Embryonic facial prominence (tissue), 1 donor: ENCODE data around the gene EPG5.
A peak's percentile ranks its signal among the peaks of the same experiment; 100 is the strongest.
"Not testable (repeated sequence)": the region's sequence is repeated elsewhere in the genome, so short reads cannot be mapped to it uniquely, and the experiment has no call there.

ENCODE experiments used
- DNase-seq: peaks from one replicate; pipeline ENCODE4 v3.0.0-alpha.2; 2016; ENCODE audit errors: extremely low spot score

EPG5 gene

DNA sequence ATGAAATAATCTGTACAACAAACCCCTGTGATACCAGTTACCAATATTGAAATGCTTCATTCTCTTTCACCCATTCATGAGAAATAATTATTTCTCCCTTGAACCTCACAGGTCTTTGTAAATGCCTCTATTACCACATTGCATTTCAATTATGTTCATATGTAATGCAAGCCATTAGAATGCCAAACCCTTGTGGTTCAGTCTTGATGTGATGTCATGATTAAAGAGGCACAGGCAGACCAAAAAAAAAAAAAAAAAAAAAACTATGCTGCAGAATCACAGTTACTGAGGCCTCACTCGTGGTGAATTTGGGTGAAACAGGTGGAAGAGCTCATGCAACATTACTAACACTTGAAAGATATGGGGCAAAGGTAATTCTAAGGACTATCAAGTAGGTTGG, 9.4 kb upstream of the EPG5 start:
- DNase-seq = no peak

GRCh38 chr18:45974088-45974536, 7.0 kb upstream of the EPG5 start:
- peak; percentile 52 for DNase-seq

GRCh38 chr18:45964913-45965312, 2.2 kb downstream of the EPG5 start:
- DNase-seq = not testable (repeated sequence)

DNA sequence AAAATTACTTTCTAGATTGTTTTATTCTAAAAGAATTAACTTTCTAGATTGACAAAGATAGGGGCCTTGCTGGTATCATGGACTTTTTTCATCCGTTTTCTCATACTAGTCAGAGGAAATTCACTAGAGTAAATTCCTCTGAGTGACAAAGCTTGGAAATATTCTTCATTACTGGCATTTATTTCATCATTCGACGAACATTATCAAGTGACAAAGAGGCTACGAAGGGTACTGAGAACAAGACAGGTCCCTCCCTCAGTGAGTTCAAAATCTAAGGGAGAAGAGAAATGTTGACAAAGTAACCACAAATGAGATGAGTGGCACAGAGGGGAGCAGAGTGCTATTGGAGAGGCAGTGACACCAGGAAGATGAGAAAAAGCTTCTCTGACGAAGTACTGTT, 4.3 kb downstream of the EPG5 start:
- DNase-seq = no peak

GRCh38 chr18:45962461-45962860, 4.7 kb downstream of the EPG5 start:
- DNase-seq = no peak

GRCh38 chr18:45959484-45959883, 7.6 kb downstream of the EPG5 start:
- not testable (repeated sequence) for DNase-seq

GRCh38 chr18:45958730-45959129, 8.4 kb downstream of the EPG5 start:
- DNase-seq = no peak

DNA sequence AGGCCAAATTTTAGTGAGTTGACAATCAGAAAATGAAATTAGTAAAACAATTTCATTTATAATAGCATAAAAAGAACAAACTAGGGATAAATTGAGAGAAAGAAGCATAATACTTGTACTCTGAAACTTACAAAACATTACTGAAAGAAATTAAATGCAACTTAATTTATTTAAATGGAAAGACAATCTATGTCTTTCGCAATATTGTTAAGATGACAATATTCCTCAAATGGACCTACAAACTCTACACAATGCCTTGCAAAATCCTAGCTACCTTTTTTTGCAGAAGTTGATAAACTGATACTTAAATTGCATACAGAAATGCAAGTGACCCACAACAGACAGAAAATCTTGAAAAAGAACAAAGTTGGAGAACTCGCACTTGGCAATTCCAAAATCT, 9.1 kb downstream of the EPG5 start:
- DNase-seq = no peak

DNA sequence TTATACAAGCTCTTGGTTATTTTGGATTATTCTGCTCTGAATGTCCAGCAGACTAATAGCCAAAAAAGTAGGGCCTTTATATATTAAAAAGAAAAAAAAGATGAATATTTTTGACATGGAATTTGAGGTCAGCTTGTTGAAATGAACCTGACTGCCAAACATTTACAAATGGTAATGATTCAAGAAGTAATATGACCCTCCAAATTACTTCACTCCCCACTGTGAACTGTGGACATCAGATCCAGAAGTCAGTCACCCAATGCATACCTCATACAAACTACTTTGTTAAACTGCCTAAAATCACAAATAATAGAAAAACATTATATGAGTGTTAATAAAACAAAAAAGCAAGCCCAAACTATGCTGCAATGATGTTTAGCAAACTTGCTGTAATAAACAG, 10.0 kb downstream of the EPG5 start:
- no peak for DNase-seq

DNA sequence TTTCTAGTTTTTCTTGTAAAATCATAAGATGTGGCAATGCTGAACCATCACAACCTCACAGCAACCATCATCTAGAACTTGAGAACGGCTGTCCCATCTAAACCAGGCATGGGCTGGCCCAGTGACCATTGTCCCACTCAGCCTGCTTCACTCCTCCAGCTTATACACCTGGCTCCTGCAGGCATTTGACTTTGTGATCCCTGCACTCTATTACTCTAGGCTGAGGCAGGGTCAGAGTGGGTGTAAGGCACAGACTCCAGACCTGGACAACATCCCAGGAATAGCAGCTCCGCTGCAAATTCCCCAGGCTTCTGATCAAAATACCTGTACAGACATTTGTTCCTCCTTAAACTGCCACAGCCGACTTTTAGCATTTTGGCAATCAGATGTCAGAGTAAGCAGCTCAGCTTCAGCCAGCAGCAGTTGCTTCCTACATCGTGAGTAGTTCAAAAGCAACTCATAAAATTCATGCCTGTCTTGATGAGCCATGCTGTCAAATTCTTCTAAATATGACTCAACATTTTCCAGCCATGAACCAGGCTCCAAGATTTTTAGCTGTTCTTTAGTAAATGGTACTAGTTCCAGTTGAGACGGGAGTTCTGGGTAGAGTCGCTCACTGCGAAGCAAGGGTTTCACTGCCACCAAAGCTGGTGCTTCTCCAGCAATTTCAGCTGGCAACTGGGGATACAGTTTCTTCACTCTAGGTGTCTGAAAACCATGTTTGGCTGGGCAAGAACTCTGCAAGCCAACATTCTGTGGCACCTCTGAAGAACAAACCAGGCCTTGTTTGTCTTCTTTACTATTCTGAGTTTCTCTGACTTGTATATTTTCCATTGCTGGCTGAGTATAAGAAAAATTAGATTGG, 12.8 kb downstream of the EPG5 start:
- no peak for DNase-seq

GRCh38 chr18:45951016-45951714, 16.0 kb downstream of the EPG5 start:
- DNase-seq = no peak

- no peak for DNase-seq
Measured at GRCh38 chr18:45945669-45946068, 21.5 kb downstream of the EPG5 start.

GRCh38 chr18:45940724-45941123, 26.4 kb downstream of the EPG5 start:
- DNase-seq = no peak

DNA sequence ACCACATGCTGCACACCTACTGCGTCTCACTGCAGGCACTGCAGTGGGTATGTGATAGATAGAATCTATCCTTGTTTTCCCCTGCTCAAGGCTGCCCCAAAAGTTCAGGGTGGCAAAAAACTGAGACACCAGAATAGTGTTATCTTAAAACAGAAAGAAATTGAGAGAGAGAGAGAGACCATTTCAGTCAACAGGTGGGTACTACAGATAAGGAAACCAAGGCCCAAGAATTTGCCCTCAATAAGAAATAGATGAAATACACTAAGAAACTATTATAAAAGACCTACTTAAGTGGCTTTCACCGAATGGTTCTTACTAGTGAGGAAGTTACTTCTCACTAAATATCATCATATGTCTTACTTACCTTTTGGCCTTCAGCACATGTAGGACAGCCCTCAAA, 27.9 kb downstream of the EPG5 start:
- DNase-seq = no peak

- no peak for DNase-seq
Measured at GRCh38 chr18:45938488-45938935, 28.6 kb downstream of the EPG5 start.

- no peak for DNase-seq
Measured at GRCh38 chr18:45935591-45936335, 31.4 kb downstream of the EPG5 start.

- no peak for DNase-seq
Measured at GRCh38 chr18:45932708-45933107, 34.4 kb downstream of the EPG5 start.

DNA sequence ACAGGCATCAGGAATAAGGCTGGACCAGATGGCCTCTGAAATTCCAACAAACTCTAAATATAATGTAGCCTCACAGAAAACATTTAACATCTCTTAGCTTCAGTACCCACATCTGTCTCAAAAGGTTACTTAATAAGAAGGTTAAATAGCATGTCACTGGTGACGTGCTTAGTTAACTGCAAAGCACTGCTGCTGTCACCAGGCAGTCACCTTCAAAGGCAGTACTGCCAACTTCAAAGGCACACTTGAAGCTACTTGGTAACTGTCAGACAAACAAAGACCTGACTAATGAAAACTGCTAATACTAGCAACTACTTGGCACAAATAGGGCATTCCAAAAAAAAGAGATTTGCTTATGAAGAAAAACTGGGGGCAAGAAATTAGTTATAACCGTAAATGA, 36.2 kb downstream of the EPG5 start:
- DNase-seq = no peak

GRCh38 chr18:45926691-45927090, 40.4 kb downstream of the EPG5 start:
- DNase-seq = no peak

DNA sequence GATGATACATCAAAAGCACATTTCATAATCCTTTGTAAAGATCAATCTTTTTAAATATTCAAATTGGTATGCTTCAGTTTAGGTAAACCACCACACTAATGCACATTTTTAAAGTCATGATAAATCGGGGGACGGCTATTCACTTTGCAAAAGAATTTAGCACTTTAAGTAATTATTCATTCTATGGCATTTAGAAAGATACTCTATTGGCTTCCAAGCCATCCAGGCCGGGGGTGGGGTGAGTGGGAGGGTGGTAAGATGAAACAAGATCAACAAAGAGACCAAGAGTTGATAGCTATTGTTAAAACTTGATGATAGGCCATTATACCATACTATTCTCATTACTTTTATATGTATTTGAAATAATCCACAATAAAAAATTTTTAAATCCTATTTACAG, 41.0 kb downstream of the EPG5 start:
- no peak for DNase-seq

DNA sequence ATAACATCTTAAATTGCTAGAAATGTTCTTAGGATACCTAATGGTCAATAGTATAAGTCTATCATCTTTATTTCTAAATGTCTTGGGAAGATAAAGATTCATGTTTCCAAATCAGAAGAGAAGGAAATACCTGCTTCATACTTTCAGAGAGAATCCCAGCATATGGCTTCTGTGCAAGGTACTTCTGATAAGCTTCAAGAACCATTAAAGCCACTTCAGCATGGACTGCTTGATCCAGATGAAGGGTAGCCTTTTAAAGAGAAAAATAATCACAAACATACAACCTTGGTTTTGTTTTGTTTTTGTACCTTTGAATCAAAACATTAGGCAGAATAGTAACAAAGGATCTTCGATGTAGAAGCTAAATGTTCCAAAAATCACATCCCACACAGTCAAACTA, 44.0 kb downstream of the EPG5 start:
- DNase-seq = no peak

GRCh38 chr18:45920367-45920766, 46.8 kb downstream of the EPG5 start:
- DNase-seq = no peak
